ENCODE data around the gene PDE3A. TPM values are rescaled to one million over a fixed set of nuclear protein-coding genes. Genes with fewer than 3 reads are reported as not detected.

Gene PDE3A
- polyA plus RNA-seq, 1 donor, result 7.9 TPM

DNA sequence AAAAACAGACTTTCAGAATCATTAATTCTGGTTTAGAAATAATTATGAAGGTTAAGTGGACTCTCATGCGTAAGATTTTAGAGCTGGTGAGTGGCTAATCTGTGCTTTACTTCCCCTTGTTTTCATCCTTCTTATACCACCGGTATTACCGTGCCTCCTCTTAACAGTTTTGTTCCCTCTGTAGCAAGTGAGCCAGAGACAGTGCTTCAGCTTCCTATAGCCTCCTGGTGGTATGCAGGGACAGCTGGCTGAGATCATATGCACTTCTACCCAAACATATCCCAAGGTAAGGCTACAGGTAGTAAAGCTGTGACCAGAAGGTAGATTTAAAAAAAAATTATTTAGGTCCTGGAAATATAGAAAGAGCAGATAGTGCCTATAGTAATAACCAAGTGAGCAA is 55.2 kb downstream of the PDE3A start:
- no peak for DNase-seq (ENCODE audit: low read depth)

DNA sequence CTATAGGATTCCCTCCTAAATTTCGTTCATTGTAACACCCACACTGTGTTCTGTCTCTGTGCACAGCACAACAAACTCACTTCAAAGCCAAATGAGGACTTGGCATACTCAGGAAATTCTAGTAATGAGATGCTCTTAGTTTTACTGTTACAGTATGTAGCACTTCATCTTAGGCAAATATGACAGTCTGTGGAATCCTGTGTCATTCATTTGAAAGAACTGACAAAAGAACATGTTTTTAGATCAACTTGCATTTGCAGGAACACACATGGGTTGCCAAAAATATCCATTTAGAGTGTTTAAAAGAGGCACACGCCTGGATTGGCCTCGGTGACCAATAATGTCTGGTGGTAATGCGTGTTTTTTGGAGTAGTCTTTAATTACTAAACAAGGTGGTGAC is 56.5 kb downstream of the PDE3A start:
- no peak for DNase-seq (ENCODE audit: low read depth)

DNA sequence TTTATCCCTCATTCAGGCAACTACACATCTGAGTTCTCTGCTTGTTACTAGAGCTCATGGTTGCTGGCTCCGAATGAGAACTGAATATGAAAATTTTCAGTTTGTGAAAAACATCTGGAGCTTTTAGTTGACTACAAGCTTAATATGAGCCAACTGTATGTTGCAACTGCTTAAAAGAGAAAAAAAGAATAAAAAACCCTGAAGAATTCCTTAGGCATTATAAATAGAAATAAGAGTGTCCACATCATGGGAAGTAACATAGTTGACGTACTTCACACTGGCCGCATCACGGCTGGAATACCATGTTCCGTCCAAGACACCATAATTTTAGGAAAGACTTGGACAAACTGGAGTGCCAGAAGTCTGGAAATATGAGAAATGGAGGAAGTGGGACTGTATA is 57.9 kb downstream of the PDE3A start:
- peak; percentile 92 for DNase-seq (ENCODE audit: low read depth)

DNA sequence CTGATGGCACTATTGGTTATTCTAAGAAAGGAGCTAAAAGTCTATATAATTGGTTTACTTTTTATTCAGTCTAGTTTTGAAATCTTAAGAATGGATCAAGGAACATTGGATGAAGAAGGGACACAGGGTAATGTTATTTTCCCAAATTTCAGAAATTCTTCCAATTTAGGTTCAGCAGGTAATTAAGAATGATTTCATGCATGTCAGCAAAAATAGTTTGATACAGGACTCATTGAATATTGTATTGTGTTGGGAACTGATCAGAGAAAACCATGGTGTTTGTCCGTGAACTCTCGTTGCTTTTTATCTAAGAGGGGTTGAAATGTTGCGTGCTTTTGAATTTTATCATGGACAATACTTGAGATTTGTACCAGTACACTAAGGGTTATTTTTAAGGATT is 58.6 kb downstream of the PDE3A start:
- no peak for DNase-seq (ENCODE audit: low read depth)

DNA sequence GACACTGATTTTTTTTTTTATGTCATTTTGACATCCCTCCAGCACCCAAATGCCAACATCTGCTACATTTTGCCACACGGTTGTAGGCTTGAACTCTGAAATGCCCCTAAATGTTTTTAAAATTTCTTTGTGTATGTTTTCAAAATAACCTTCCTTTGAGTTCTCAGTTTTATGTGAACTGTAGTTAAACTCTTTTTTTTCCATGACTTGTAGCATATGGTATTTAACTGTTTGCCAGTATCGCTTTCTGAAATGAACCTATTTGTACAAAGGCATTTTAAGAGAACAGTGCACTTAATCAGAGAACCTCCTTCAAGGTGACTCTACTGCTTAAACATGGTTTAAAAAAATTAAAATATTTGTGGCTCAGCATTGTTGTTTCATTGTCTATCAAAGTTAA is 61.5 kb downstream of the PDE3A start:
- DNase-seq (ENCODE audit: low read depth), result no peak

DNA sequence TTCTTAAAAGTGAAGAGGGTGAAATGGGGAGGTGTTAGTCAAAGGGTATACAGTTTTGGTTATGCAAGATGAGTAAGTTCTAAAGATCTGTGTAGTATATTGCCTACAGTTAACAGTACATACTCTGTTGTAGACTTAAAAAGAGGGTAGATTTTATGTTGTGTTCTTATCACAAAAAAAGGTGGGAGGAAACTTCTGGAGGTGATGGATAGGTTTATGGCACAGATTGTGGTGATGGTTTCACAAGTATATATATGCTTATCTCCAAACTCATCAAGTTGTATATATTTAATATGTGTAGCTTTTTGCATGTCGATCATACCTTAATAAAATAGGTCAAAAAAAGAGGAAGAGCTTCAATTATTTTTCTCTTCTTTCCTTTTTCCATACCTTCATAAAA is 64.0 kb downstream of the PDE3A start:
- DNase-seq (ENCODE audit: low read depth), result no peak

DNA sequence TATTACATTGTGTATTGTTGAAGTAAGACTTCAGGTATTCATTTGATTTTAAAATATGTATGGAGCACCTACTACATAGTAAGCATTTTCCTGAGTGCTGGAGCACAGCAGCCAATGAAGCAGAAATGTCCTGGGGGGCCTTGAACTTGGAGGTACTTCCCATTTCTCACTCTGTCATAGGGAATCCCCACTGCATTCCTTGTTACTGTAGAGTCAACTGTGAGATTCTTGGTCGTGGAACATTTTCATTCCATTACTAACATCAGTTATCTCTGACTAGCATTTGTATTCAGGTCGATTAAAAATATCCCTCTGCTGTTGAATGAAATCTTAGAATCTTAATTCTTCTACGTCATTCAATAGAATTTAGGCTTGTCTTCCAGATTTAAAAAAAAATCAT is 66.7 kb downstream of the PDE3A start:
- no peak for DNase-seq (ENCODE audit: low read depth)

DNA sequence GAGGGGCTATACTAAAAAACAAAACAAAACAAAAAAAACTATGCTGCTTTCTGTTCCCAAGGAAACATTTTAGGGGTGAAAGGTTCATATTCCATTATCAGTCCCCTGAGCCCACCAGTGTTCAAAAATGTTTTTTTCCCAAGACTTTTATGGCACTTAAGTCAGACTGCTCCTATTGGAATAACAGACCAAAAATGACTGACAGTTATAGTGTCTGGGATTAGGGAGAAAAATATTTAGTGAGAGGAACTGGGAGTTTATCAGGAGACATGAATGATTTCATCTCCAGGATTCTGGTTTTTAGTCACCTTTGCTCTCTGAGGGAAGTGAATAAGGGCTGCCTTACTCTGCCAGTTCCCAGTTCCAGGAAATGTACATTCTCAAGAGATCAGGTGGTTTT is 68.0 kb downstream of the PDE3A start:
- no peak for DNase-seq (ENCODE audit: low read depth)

DNA sequence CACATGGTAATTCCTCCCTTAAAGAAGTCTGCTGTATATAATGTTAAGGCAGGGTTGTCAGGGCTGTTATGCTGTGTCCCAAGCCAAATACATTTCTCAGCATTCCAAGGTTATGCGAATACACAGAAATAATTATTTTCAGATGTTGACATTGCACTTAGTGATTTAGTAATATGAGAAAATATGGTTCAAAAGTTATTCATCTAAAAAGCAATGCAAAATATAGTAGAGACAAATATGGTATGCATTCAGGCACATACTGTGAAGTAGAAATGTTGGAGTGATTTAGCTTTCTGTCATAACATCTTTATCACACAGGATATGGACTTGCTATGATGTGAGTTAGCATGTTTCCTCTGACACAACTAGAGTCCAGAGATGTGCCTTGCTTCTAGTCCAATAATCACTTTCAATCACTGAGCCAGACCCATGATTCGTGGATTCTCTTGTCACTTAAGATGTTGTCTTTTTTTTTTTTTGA is 70.0 kb downstream of the PDE3A start:
- DNase-seq (ENCODE audit: low read depth), result peak; percentile 84

DNA sequence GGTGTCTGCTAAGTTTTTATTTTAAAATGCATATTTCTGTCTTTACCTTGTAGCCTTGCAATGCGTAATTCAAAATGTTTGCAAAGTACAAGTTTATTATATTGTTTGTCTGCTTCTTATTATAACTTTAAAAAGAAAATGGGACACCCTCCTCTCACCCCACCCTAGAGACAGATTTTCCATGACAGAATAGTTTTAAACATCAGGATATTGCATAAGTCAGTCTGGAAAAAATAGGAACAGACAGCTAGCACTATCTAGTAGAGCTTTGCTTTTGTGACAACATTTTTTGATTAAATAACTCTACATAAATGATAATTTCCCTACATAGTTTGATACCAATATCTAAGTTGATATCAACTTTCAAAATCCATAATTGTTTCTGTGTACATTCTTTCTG is 71.3 kb downstream of the PDE3A start:
- no peak for DNase-seq (ENCODE audit: low read depth)

DNA sequence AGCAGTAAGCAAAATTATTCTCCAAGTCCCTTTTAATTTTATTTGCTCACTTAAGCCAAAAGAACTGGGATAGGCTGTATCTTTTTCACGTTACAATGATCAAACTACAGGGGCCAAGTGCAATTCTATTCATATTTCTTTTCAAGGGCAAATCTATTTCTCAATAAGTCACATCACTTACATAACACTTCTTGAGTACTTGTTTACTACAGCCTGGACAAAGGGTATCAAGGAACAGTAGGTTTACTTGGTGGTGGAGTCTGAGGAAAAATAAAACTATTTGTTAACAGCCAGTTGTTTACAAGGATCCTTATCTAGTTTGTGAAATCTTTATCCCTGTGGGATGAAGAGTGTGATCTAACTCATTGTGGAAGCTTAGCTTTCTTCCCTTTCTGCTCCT is 72.1 kb downstream of the PDE3A start:
- no peak for DNase-seq (ENCODE audit: low read depth)

DNA sequence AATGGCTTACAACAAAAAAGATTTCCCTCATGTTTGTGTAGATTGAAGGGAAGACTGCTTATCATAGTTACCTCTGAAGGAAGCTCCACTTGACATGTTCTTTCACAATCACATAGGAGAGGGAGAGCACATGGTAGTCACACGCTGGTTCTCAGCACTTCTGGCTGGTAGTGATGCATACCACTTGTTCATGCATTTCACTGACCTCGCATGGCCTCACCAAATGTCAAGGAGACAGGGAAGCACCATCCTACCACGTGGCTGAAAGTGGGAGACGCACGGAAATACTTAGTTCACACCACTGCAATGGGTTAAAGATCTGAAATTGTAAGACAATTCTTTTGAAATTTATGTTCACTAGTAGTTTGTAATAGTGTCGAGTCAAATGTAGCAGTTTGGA is 74.0 kb downstream of the PDE3A start:
- DNase-seq (ENCODE audit: low read depth), result no peak

DNA sequence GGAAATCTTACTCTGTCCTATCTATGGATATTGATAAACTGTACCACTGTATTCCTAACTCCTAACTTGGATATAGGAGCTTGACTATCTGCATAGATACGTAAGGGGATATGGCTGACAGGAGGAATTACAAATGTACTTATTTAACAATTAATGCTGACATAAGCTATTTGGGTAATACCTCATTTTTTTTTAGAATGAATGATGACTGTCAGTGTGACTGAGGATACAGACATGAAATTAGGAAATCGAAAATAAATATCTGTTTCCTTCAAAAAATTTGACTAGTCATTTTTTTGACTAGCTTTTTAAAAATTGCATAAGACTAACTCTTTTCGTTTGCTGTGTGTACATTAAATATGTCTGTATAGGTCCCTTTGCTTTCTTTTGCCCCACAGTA is 74.9 kb downstream of the PDE3A start:
- no peak for DNase-seq (ENCODE audit: low read depth)

DNA sequence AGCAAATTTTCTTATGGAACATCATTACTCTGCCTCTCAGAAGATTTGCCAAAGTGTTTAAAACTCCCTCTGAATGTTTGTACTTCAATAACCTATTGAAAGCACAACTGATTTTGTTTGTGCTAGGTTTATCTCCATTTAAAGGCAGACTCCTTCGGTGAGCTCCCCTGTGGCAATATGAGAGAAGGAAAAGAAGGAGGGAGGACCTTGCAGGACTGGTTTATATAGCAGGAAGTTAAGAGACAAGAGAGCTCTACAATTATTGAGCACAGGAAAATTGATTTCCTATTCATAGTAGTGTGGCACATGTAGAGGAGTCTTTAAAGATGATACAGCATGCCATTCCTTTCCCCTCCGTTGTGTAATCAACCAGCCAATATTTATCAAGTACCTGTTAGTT is 75.5 kb downstream of the PDE3A start:
- no peak for DNase-seq (ENCODE audit: low read depth)

DNA sequence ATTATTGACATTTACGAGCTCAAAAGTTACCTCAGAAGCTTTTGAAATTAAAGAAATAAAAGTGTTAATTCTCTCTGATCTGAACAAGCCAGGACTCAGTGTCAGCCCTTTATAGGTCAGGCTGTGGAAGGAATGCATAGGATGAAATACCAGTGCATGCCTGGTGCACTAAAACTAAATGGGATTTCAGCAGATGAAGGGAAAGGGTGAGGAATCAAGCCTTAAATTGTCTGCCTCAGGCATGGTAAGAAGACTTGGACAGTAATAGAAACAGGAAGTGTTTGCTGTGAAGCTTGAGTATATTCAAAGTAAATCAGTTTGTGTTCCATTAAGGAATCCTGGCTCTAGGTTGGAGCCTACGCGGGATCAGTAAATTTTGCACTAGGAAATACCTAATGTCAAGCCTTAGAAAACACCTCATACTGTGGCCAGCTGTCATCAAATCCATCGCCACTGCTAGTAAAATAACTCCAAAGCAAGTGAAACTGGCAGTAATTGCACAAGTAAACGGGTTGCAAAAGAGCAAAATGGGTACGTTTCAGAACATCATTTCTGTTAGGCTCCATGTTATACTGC is 76.3 kb downstream of the PDE3A start:
- no peak for DNase-seq (ENCODE audit: low read depth)

DNA sequence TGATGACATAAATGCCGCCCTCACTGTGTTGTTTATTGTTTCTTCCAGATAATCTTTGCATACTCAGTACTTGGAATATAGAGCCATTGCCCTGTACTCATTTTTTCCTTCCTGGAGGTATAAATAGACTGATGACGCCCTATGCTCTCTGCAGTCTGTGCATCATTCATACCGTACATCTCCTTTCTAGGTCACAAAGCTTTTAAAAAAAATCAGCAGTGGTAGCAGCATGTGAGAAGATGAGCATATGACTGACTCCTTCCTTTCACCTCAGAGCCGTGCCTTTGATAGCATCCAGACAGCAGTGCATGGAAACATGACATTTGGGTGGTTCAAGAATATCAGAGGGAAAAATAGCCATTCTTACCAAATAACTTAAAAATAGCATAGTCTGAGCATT is 77.3 kb downstream of the PDE3A start:
- no peak for DNase-seq (ENCODE audit: low read depth)

DNA sequence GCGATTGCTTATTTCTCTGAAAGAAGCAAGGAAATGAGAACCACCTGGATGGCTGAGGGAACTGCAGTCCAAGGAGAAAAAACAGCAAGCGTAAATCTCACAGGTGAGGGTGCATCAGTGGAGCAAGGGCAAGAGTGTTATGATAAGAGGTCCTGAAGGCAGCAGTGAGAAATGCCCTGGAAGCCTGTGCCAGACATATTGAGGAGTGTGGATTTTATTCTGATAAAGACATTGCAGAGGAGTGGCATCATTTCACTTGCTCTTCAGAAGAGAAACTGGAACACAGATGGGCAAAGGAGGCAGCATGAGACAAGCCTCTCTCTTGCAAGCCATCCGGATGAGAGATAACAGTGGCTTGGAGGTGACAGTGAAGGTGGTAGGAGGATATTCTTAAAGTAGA is 78.5 kb downstream of the PDE3A start:
- DNase-seq (ENCODE audit: low read depth), result no peak

DNA sequence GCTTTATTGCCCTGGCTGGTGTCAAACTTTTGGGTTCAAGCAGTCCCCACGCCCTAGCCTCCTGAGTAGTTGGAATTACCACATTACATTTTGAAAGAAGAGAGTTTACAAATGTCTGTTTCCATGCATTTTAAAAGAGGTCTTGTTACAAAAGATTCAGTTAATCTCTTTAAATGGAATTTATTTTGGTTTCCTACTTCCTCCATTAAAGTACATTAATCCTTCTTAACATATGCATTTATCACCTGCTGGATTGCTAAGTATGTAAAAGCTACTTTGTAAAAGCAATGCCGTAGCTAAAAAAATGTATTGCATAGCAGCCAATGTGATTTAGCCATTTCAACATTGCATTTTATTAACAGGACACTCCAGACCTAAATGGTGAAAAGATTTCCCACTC is 80.4 kb downstream of the PDE3A start:
- no peak for DNase-seq (ENCODE audit: low read depth)

DNA sequence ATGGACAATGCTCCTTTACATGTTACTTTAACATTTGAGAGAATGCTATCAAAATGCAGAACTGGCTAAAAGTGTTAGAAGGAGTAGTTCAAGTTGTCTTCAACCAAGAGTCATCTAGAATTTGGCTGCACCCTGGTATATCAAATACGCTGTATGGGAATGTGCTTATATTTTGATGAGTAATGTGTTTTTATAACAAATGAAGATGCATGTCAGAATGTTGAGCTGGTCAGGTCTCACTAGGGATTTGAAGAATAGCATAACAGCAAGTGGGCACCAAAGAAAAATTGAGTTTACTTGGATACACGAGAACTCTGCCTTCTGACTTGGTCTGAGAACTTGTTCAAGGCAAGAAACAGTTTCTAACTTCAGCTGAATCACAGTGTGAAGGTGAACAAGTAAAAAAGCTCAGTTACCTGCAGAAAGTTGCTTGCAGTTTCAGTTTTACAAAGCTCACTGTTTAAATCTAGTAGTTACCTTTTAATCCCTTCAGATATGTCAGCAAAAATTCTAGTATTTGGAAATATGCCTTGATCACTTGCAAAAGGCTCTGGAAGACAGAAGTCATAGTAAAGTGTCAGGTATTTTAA is 82.3 kb downstream of the PDE3A start:
- DNase-seq (ENCODE audit: low read depth), result no peak

DNA sequence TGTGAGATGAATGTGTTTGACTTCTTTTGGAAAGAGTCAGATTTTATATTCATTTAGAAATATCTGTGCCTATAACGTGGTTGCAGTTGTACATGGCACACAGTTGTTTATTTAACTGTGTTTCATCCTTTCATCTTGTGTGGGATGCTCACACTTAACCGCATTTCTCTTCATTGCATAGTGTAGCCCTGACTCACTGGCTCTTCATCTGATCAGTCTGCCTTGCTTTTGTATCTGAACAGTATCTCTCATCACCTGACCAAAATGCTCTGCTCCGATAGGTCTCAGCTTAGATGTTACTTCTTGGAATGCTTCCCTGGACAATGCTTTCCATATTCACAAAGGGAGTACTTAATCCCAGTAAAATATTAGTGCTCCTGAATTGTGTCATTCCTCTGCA is 83.4 kb downstream of the PDE3A start:
- no peak for DNase-seq (ENCODE audit: low read depth)

DNA sequence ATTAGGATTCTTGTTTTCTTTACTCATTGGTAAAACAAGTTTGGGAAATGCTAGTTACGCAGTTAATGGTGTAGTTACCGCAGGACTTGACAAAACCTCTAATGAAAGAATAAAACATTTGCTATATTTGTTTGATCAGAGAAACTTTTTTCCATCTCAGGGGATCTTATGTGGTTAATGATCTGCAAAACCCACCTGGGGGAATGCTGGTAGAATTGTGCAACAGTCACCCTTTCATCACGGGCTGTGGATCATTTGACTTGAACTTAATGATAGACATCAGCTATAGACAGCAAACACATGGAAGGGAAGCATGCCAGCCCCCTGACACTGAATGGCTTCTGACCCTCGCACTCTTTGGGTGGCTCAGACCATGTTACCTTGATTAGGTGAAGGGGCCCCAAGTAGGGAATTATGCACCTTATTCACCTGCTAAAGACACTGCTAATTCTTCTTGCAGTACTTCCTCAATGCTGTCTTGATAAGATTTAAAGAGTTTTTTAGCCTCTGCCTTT is 84.2 kb downstream of the PDE3A start:
- DNase-seq (ENCODE audit: low read depth), result no peak

DNA sequence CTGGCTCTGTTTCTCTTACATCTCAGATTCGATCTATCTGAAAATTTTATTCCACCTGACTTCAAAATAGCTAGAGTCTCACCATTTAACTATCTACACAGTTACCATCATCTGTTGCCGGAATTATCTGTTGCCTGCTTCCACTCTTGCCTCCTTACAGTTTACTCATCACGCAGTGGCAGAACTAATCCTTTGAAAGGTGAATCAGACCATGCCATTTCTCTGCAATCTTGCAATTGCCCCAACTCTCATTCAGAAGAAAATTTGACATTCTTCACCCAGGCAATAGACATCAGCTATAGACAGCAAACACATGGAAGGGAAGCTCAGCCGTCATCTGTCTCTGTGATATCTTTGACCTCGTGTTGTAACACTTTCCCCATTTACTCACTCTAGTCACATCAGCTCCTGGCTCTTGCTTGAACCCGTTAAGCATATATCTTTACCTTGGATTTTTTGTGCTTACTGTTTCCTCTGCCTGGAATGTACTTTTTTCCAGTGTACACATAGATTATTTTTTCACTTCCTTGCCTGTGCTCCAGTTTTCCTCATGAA is 85.5 kb downstream of the PDE3A start:
- no peak for DNase-seq (ENCODE audit: low read depth)

DNA sequence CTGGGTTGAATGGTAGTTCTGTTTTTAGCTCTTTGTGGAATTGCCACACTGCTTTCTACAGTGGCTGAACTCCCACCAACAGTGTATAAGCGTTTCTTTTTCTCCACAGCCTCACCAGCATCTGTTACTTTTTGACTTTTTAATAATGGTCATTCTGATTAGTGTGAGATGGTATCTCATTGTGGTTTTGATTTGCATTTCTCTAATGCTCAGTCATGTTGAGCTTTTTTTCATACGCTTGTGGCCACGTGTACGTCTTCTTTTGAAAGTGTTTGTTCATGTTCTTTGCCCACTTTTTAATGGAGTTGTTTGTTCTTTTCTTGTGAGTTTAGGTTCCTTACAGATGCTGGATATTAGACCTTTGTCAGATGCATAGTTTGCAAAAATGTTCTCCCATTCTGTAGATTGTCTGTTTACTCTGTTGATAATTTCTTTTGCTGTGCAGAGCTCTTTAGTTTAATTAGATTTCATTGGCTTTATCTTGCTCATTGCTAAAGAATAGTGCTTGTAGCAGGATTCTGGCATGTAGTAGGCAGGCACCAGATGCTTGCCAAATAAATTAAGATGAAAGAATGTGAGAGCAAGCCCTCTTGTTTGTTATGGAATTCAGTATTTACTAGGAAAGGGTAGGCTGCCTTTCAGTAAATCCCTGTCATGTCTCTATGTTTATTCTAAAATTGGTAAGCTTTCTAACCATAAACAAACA is 86.8 kb downstream of the PDE3A start:
- DNase-seq (ENCODE audit: low read depth), result no peak
